ENCODE measurements around the gene PSMB5. TPM values are rescaled to one million over a fixed set of nuclear protein-coding genes. Genes with fewer than 3 reads are reported as not detected.

PSMB5 gene
- polyA plus RNA-seq, 1 experiment = 304 TPM

GRCh38 chr14:23042162-23042965, 7.7 kb upstream of the PSMB5 start, which contains the start of gene PSMB11:
PSMB11 (plus strand) TSS chr14:23042212; CDS start chr14:23042226, 14 bp downstream.
- H3K36me3 ChIP-seq (ENCODE audit: control insufficient read depth, insufficient read depth, low read length) = no peaks in the 10 kb centered on the region
- ChIA-PET POLR2A (no interaction called here), CTCF (interaction anchor here (0.9 to 3.2 kb wide), 9 partner anchors 9 to 70 kb away, joined by 3 to 13 read pairs (median 4); no protein-coding TSS in a partner anchor)
- no peak within 1 kb of the TSS for H3K4me3 ChIP-seq (ENCODE audit: low read depth, low read length)
- TF ChIP-seq CTCF (IDR thresholded peaks at IDR 0.05; ENCODE audit: insufficient read depth, low read depth, low read length) = no peak
- H3K27me3 ChIP-seq (ENCODE audit: control insufficient read depth, insufficient read depth, low read length) = no peaks in the 10 kb centered on the region
- no peak for DNase-seq (ENCODE audit: low read depth)

DNA sequence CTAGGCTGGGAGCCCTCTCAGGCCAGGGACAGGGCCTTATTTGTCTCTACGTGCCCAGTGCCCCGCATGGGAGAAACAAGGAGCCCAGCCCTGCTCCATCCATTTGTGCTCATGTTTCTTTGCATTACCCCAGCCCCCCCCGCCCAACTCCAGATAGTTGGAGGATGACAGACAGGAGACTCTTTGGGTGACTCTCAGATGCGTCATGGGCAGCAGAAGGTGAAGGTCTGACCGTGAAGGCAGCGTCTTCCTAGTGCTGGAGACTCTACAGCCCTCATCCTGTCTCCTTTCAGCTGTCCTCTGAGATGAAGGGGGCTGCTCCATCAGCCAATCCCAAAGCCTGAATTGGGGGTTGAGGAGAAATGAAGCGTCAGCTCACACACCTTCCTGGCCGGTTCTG, 7.0 kb upstream of the PSMB5 start:
- DNase-seq (ENCODE audit: low read depth) = no peak
- no peak for TF ChIP-seq CTCF (IDR thresholded peaks at IDR 0.05; ENCODE audit: insufficient read depth, low read depth, low read length)
- no peaks in the 10 kb centered on the region for H3K27me3 ChIP-seq (ENCODE audit: control insufficient read depth, insufficient read depth, low read length)
- no peaks in the 10 kb centered on the region for H3K36me3 ChIP-seq (ENCODE audit: control insufficient read depth, insufficient read depth, low read length)
- CTCF ChIA-PET = interaction anchor here (0.9 to 3.2 kb wide), 9 partner anchors 9 to 69 kb away, joined by 3 to 13 read pairs (median 4); no protein-coding TSS in a partner anchor
- H3K4me3 ChIP-seq (ENCODE audit: low read depth, low read length) = no peak overlapping the region
- POLR2A ChIA-PET = no interaction called here

GRCh38 chr14:23040100-23040499, 5.4 kb upstream of the PSMB5 start:
- no peak for DNase-seq (ENCODE audit: low read depth)
- ChIA-PET CTCF (interaction anchor here (1.1 to 1.5 kb wide), 4 partner anchors 29 to 54 kb away, joined by 3 to 7 read pairs (median 4); no protein-coding TSS in a partner anchor), POLR2A (no interaction called here)
- Histone ChIP-seq H3K27me3 (ENCODE audit: control insufficient read depth, insufficient read depth, low read length) (no peaks in the 10 kb centered on the region), H3K36me3 (ENCODE audit: control insufficient read depth, insufficient read depth, low read length) (no peaks in the 10 kb centered on the region), H3K4me3 (ENCODE audit: low read depth, low read length) (no peak overlapping the region)
- TF ChIP-seq CTCF (IDR thresholded peaks at IDR 0.05; ENCODE audit: insufficient read depth, low read depth, low read length) = no peak

- DNase-seq (ENCODE audit: low read depth) = no peak
- no peak for TF ChIP-seq CTCF (IDR thresholded peaks at IDR 0.05; ENCODE audit: insufficient read depth, low read depth, low read length)
- Histone ChIP-seq H3K27me3 (ENCODE audit: control insufficient read depth, insufficient read depth, low read length) (no peaks in the 10 kb centered on the region), H3K4me3 (ENCODE audit: low read depth, low read length) (no peak overlapping the region; the same call in 1 of the 2 replicates), H3K36me3 (ENCODE audit: control insufficient read depth, insufficient read depth, low read length) (peaks cover 8% of the 10 kb centered on the region)
- POLR2A ChIA-PET = no interaction called here
- CTCF ChIA-PET = no interaction called here
Measured at GRCh38 chr14:23035303-23036144, 824 bp upstream of the PSMB5 start.
